Right forelimb (tissue), 1 donor: Measurements from ENCODE around the gene PRSS48.
"Not testable (repeated sequence)": the region's sequence is repeated elsewhere in the genome, so short reads cannot be mapped to it uniquely, and the experiment has no call there.

Experiments used
- DNase-seq: peaks from one replicate; pipeline ENCODE4 v3.0.0-alpha.2; 2018

The PRSS48 gene, protein sequence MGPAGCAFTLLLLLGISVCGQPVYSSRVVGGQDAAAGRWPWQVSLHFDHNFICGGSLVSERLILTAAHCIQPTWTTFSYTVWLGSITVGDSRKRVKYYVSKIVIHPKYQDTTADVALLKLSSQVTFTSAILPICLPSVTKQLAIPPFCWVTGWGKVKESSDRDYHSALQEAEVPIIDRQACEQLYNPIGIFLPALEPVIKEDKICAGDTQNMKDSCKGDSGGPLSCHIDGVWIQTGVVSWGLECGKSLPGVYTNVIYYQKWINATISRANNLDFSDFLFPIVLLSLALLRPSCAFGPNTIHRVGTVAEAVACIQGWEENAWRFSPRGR

DNA sequence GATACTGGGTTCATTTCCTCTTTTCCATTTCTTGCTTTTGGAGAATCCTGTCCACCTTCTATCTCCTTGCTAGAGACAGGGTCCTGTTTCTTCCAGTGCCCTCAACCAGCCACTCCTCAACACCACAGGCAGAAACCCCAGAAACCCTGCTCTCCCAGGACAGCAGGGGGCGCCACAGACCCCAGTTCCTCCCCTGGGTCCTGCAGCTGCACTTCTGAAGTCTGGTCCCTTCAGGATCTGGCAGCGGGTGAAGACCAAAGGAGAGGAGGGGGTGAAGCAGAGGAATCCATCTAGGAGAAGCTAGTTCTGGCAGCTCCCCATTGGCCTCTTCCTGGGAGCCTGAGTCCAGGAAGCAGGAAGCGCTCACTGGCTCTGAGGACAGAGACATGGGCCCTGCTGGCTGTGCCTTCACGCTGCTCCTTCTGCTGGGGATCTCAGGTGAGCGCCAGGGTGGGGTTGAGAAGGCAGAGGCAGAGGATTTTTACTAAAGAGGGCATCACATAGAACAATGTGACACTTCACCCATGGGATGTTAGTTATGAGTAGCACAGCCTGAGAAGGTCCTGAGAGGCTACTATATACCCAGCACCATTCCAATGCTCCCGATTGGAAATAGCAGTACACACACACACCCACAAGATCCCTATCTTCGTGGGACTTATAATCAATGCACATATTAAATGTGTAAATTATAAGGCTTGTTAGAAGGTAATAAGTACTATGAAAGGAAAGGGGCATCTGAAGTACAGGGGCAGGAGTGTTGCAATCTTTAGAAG, at the start of gene PRSS48:
TSS of gene PRSS48 (plus strand) at position 375 of the 776 bp plus-strand sequence. CDS start at position 387, 12 bp downstream.
- DNase-seq = peak; percentile 47

DNA sequence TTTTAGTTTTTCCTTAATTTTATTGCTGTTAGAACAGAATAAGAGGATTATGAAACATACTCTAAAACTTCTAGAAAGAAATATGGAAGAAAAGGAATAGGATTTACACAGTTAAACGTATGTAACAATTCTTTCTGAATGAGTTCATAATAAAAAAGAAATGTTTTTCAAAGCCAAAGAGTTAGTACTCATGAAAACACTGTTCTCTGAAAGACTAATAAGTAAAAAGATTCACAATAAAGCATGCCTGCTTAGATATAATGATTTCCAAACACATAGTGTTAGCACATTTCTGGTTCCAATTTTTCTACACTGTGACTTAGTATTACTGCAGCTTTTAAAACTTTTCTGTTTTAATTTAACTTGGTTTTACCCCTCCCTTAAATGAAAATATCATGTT, 49.8 kb upstream of the PRSS48 start:
- no peak for DNase-seq

DNA sequence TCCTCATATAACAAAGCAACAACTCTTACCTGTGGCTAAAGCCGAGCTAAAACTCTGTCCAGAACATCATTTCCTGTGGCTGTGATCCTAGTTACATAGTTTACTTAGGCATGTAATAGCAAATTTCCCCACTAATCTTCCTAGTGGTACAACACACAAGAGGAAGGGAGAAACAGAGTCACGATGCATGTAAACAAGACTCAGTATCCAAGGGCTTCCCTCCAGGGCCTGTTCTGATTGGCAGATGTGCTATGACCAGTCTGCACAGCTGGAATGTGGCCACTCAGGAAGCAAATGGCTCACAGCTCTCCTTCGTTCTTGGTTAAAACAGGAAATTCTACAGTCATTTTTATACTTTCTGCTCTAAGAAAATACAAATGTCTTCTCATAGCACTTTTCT, 49.2 kb upstream of the PRSS48 start:
- peak; percentile 75 for DNase-seq

DNA sequence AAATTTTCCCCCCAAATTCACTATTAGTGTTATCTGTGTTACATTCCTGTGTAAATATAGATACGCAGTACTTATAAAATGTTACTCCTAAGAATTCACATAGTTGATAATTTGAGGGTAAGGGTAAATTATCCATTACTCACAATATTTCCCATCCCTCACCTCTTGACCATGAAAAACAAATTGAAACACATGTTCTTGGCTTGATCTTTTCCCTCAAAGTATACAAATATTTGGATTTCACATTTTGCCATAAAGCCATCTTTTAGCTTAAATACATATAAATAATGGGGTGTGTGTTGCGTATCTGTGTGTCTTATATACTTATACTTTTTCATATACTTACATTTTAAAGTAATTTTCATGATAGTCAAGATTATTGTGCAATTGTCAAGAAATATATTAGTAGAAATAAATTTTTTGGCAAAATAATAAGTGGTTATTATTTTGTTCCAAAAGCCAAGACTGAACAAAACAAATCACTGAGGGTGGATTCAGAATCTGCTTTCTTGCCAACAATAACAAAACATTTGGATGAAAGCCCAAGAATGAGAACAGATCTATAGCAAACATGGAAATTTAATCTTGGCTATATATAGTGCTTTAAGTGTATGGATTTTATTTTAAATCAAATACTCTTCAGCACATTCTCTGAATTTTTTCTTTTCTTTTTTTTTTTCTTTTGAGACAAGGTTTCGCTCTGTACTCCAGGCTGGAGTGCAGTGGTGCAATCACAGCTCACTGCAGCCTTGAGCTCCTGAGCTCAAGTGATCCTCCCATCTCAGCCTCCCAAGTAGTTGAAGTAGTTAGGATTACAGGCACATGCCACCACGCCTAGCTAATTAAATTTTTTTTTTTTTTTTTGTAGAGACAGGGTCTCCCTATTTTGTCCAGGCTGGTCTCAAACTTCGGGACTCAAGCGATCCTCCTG, 48.5 kb upstream of the PRSS48 start:
- no peak for DNase-seq

DNA sequence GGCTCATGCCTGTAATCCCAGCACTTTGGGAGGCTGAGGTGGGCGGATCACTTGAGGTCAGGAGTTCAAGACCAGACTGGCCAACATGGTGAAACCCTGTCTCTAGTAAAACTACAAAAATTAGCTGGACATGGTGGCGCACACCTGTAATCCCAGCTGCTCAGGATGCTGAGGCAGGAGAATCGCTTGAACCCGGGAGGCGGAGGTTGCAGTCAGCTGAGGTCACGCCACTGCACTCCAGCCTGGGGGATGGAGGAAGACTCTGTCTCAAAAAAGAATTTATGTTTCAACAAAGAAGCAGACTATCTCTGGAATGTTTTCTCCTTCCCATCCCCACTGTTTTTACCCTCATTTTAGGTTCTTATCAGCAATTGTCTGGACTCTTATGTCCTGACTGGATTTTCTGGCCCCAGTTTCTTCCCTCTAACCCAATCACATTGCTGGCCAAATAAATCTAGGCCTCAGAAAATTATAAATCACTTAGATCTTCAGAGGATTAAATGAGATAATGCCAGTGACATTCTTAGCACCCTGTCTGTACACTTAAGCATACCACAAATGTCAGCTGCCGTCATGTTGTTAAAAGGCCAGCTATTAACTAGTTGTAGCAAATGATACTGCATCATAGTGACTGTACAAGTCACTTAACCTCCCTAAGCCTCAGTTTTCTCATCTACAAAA, 44.9 kb upstream of the PRSS48 start:
- DNase-seq = no peak

DNA sequence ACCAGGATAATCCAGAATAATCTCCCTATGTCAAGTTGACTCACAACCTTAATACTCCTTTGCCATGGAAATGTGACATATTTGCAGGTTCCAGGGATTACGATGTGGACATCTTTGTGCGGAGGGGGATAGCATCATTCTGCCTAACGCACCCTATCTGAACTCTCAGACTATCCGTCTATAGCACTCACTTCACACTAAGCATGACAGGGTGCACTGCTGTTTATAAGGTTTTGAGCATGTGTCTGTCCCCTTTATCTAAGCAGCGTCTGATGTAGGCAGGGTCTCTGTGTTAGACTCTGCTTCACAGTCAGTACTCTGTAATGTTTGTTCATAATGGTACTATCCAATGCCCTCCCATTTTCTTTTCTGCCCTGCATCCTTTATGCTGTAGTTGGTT, 43.4 kb upstream of the PRSS48 start:
- no peak for DNase-seq

DNA sequence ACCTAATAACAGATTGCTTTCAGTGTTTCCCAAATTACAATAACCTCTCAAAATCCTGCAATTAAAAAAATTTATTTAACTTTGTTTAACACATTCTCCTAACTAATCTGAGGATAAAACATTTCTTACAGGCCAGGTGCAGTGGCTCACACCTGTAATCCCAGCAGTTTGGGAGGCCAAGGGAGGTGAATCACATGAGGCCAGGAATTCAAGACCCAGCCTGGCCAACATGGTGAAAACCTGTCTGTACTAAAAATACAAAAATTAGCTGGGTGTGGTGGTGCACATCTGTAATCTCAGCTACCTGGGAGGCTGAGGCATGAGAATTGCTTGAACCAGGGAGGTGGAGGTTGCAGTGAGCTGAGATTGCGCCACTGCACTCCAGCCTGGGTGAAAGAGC, 41.6 kb upstream of the PRSS48 start:
- DNase-seq = not testable (repeated sequence)

DNA sequence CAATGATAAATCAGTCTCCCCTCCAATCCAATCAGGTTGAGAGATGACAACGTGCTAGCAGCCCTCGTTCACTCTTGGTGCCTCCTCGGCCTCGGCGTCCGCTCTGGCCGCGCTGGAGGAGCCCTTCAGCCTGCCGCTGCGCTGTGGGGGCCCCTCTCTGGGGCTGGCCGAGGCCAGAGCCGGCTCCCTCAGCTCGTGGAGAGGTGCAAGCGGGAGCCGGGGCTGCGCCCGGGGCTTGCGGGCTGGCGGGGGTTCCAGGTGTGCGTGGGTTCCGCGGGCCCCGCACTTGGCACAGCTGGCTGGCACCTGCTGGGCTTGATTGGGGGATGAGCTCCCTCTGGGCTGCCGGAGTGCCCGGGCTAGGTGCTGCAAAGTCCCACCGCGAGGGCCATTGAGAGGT, 40.9 kb upstream of the PRSS48 start:
- no peak for DNase-seq

DNA sequence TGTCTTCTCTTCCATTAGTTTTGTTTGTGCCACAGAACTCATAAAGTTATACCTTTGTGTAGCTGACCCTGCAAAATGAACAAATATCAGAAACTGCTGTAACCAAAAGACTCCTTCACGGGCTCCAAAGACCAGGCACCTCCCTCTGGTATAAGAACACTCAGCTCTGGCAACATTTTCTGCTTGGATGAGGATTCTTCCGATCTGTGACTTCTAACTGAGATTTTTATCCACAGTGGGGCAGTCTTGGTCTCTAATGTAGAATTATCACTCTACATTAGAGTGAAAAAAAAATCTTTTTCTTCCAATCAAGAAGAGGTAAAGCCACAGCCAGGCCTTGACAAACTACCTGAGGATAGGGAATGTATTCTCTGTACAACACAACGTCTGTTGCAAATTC, 38.5 kb upstream of the PRSS48 start:
- DNase-seq = no peak

DNA sequence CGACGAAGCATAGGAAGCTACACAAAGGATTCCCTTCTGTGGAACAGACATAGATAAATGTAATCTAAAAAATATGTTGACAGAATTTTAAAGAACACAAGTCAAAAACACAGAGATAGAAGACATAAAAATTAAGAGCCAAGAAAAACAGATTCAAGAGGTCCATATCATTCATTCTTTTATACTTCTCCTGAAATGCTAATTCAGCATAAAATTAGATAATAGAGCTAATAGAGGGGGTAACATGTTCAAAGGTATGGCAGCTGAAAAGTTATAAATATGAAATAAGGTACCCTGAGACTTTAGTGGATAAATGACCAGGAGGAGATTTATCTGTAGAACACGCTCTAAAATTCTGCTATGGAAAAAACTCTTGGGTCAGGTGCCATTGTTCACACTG, 37.4 kb upstream of the PRSS48 start:
- no peak for DNase-seq

DNA sequence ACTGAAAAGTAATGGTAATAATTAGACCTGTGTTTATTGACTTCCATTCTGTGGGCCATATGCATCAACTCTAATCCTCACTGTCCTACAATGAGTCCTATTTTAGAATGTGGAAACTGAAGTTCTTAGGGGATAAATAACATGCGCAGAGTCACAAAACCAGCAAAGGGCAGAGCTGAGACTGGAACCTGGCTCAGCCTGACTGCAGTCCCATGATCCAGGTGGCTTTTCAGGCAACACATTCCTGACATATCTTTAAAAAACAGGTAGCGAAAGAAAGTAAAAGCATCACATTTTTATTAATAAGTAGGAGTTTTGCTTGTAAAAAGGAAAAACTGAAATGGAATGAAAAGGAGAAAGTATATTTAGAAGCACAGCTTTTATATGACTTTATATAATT, 34.7 kb upstream of the PRSS48 start:
- DNase-seq = no peak

DNA sequence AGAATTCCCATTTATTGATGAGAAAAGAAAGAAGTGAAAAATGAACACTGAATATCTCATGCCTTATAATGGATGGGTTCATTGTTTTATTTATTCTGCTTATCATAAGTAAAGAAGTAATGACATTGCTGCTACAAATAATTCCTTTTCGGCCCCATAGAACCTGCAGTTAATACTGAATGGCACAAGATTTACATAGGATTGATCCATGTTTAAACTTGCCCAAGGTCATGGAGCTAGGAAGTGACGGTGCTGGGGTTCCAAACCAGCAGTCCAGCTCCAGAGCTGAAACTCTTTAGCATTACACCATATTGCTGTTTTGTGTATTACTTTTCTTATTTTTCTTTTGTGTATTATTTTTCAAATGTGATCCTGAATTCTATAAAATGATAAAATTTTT, 30.2 kb upstream of the PRSS48 start:
- no peak for DNase-seq

DNA sequence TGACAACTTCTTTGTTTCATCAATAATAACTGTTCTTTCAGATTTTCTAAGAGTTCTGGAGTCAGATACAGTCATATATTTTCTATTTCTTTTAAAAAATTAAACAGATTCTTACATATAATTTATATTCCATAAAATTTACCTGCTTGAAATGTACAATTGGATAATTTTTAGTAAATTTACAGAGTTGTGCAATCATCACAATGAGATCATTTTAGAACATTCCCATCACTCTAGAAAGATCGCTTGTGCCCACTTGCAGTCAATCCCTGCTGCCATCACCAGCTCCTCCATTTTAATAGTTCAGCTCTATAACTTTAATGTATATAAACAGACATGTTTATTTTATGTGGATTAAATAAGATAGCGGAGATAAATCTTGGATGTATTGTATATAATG, 29.6 kb upstream of the PRSS48 start:
- DNase-seq = no peak

DNA sequence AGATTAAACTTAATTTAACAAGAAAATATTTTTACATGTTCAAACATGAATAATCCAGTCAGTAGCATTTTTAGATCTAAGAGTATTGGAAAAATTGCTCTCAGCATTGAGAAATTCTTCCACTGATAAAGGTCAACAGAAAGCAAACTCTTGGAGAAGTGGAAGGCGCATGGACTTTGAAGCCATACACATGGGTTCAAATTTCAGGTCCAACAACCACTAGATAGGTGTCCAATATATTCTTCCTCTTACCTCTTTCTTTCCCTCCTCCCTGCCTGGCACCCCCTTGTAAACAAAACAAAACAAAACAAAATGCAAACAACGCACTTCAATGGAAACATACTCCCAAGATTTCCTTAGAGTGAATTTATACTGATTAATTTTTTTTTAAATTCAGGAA, 28.4 kb upstream of the PRSS48 start:
- no peak for DNase-seq

DNA sequence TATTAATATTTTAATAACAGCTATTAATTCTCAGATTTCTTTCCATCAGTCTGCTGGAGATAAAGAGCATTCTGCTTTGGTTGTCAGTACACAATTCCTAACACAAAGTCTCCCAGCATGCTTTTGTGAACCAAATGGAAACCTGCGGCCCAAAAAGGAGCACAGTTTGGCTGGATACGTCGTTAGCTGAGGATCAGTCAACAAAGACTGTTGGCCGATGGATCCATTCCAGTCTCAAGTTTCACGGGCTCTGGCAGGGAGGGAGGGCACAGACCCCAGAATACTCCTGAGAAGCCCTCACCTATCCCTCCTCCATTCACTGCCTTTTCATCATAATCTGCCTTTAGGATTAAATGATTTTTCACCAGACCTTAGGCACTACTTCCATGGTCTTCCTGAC, 26.3 kb upstream of the PRSS48 start:
- DNase-seq = no peak

DNA sequence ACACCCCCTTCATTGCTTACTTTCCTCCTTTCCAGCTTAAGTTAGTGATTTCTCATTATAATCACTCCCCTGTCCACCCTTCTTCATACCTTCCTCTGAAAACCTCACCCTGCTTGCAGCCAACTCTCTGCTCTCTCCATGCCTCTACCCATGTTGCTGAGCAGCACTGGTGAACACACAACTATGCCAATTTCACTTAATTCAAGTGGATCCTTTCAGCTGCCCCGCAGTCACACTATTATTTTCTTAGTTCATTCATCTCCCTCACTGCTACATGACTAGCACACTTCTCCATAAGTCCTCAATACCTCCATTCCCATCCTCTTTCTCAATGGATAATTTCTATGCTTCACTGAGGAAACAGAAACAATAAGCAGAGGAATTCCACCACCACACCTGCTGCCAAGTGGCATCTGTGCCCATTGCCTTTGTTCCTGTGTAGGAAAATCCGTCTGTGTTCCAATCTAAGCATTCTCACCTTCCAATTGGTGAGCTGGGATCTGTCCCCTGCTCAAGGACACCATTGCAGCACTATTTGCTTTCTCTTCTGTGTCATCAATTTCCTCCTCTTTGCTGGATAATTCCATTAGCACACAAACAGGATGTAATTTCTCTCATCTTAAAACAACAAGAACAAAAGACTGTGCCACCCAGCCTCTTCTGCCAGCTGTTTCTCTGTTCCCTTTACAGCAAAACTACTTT, 25.2 kb upstream of the PRSS48 start:
- no peak for DNase-seq

DNA sequence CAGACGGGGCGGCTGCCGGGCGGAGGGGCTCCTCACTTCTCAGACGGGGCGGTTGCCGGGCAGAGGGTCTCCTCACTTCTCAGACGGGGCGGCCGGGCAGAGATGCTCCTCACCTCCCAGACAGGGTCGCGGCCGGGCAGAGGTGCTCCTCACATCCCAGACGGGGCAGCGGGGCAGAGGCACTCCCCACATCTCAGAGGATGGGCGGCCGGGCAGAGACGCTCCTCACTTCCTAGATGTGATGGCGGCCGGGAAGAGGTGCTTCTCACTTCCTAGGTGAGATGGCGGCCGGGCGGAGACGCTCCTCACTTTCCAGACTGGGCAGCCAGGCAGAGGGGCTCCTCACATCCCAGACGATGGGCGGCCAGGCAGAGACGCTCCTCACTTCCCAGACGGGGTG, 21.7 kb upstream of the PRSS48 start:
- DNase-seq = not testable (repeated sequence)

DNA sequence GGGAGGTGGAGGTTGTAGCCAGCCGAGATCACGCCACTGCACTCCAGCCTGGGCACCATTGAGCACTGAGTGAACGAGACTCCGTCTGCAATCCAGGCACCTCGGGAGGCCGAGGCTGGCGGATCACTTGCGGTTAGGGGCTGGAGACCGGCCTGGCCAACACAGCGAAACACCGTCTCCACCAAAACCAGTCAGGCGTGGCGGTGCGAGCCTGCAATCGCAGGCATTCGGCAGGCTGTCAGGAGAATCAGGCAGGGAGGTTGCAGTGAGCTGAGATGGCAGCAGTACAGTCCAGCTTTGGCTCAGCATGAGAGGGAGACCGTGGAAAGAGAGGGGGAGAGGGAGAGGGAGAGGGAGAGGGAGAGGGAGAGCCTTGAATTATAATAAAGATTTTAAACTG, 21.3 kb upstream of the PRSS48 start:
- DNase-seq = not testable (repeated sequence)

DNA sequence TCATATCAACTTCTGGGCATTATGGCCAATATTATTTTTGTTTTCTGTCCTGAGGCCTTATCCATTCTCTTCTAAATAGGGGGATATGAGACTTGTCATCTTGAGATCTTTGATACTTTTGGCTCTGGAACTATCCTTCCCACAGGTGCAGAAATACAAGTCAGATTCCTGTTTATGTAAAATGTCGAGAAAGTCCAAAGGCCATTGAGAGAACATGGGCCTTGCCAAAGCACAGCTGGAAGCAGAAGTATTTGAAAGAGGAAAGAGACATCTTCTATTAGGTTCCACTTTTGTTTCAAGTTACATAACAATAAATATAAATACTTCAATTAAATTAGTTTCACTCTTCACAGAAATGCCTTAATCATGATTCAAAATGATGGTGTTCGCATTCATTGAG, 20.8 kb upstream of the PRSS48 start:
- DNase-seq = no peak

DNA sequence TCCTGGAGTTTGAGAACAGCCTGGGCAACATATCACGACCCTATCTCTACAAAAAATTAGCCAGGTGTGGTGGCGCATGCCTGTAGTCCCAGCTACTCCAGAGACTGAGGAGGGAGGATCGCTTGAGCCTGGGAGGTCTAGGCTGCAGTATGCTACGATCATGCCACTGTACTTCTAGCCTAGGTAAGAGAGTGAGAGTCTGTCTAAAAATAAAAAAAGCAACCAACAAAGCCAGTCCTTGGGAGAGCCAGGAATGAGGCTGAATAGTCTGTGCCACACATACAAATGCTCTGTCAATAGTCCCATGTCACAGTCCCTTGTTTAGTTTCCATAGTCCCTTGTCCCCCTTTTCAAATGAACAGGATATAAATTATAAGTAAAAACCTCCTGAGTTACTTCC, 19.3 kb upstream of the PRSS48 start:
- DNase-seq = no peak

DNA sequence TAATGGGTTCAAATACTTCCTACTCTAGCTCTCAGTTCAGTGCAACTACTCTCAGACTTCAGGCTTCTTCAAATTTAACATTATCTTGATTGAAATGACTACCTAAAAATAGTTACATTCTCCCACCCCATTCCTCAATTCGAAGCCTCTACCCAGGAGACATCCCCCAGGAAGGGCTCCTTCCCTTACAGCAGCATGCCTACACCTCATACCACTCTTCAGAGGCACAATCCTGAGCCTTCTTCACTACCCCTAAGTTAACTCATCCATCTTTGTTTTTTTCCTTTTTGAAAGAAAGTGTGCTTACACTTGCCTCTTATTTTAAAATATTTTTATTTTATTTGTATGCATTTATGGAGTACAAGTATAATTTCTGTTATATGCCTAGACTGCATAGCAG, 17.2 kb upstream of the PRSS48 start:
- DNase-seq = no peak

DNA sequence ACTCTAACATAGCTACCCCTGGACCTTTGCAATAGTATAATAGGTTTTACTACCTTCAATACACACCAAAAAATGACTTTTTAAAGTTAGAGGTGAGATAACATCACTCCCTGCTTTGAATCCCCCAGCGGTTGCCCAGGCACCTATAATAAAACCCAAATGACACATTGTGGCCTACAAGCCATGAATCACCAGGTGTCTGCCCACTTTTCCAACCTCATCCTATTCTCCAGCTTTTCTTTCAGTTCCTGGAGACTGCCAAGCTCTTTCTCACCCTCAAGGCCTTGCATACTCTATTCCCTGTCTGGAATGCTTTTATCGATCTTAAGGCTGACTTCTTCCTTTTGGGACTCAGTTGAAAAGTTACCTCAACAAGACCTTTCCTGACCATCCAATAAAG, 16.4 kb upstream of the PRSS48 start:
- DNase-seq = no peak
